SK-N-SH (cell line): ENCODE results near the gene SCG2. TPM values are rescaled to one million over a fixed set of nuclear protein-coding genes. Genes with fewer than 3 reads are reported as not detected.

Experiments
- CTCF ChIA-PET: fragments of 300-600, 350-600 bp; formaldehyde crosslinking; extraction: SDS; loops from one replicate; lab custom pipeline; 2021; lab: Yijun Ruan, JAX
- POLR2A ChIA-PET: fragments of 350-600 bp; sonication (Branson Sonifier 250); formaldehyde crosslinking; extraction: SDS; loops from one replicate; lab custom pipeline; 2020; ENCODE audit warnings: antibody characterized with exemption, inconsistent platforms; lab: Yijun Ruan, JAX
- DNase-seq: peaks from one replicate; pipeline ENCODE4 v3.0.0; 2012
- H2AFZ ChIP-seq: fragments of 200-600 bp; sonication (generic); 2 replicates; pipeline ENCODE4 v1.8.1; 2016; ENCODE audit warnings: antibody characterized with exemption, mild to moderate bottlenecking, low read depth
- H3F3A ChIP-seq: fragments of 200-600 bp; sonication (generic); replicated peaks from 2 replicates; pipeline ENCODE3; 2016; ENCODE audit warnings: antibody characterized with exemption, mild to moderate bottlenecking; ENCODE audit not compliant: insufficient read depth
- H3K27ac ChIP-seq, 2 experiments: fragments of 200-500 bp in 1 of 2; fragments of 200-600 bp in 1 of 2; sonication (Bioruptor generic) in 1 of 2; sonication (generic), shearing (Covaris generic) in 1 of 2; 2 replicates each; pipeline versions ENCODE4 v1.5.1 to v1.6.1; 2014 to 2016; ENCODE audit warnings: low read depth in 2 of 2, inconsistent platforms in 1 of 2, low read length in 1 of 2, mild to moderate bottlenecking in 1 of 2, mixed read lengths in 1 of 2
- H3K27me3 ChIP-seq: fragments of 200-600 bp; sonication (generic), shearing (Covaris generic); 2 replicates; pipeline ENCODE4 v1.6.1; 2016; ENCODE audit warnings: mixed run types; ENCODE audit not compliant: insufficient read depth
- H3K36me3 ChIP-seq, 2 experiments: fragments of 200-500 bp in 1 of 2; fragments of 200-600 bp in 1 of 2; sonication (Bioruptor generic) in 1 of 2; sonication (generic) in 1 of 2; replicated peaks in 1 of 2; 2 replicates each; pipeline versions ENCODE3 to v1.5.1; 2014 to 2016; ENCODE audit warnings: low read length in 1 of 2, mild to moderate bottlenecking in 1 of 2; ENCODE audit not compliant: insufficient read depth in 2 of 2, control insufficient read depth in 1 of 2
- H3K4me1 ChIP-seq, 2 experiments: fragments of 200-500 bp in 1 of 2; fragments of 200-600 bp in 1 of 2; sonication (Bioruptor generic) in 1 of 2; sonication (generic), shearing (Covaris generic) in 1 of 2; 2 replicates each; pipeline versions ENCODE4 v1.5.1 to v1.6.1; 2014 to 2016; ENCODE audit warnings: low read depth in 1 of 2, low read length in 1 of 2, mixed run types in 1 of 2; ENCODE audit not compliant: insufficient read depth in 2 of 2, control insufficient read depth in 1 of 2
- H3K4me2 ChIP-seq: fragments of 200-600 bp; sonication (generic), shearing (Covaris generic); 2 replicates; pipeline ENCODE4 v1.6.1; 2017; ENCODE audit warnings: mixed run types
- H3K4me3 ChIP-seq, 2 experiments: fragments of 200-500 bp in 1 of 2; fragments of 200-600 bp in 1 of 2; sonication (Bioruptor generic) in 1 of 2; sonication (generic), shearing (Covaris generic) in 1 of 2; 2 replicates each; pipeline versions ENCODE4 v1.5.1 to v1.8.1; 2014 to 2016; ENCODE audit warnings: low read depth in 2 of 2, inconsistent platforms in 1 of 2, low read length in 1 of 2, mild to moderate bottlenecking in 1 of 2, mixed read lengths in 1 of 2, moderate library complexity in 1 of 2
- H3K79me2 ChIP-seq: fragments of 200-600 bp; sonication (generic); 2 replicates; pipeline ENCODE4 v1.8.1; 2017; ENCODE audit warnings: mild to moderate bottlenecking; ENCODE audit not compliant: insufficient read depth
- H3K9ac ChIP-seq: fragments of 200-600 bp; sonication (generic); 2 replicates; pipeline ENCODE4 v1.6.1; 2017; ENCODE audit warnings: mixed run types
- H3K9me2 ChIP-seq: fragments of 200-600 bp; sonication (generic); 2 replicates; pipeline ENCODE4 v1.6.1; 2017; ENCODE audit warnings: mixed run types
- H3K9me3 ChIP-seq: fragments of 200-600 bp; sonication (generic); 2 replicates; pipeline ENCODE4 v1.6.1; 2017; ENCODE audit warnings: mixed run types, mild to moderate bottlenecking, moderate library complexity
- H4K20me1 ChIP-seq: fragments of 200-600 bp; sonication (generic); 2 replicates; pipeline ENCODE4 v1.6.1; 2017; ENCODE audit warnings: mild to moderate bottlenecking, mixed run types; ENCODE audit not compliant: insufficient read depth
- ELF1 ChIP-seq: IDR thresholded peaks from 2 replicates; pipeline ENCODE4 v1.4.0; 2012
- FOSL2 ChIP-seq: IDR thresholded peaks from 2 replicates; pipeline ENCODE4 v1.4.0; 2012; ENCODE audit warnings: low read depth, mild to moderate bottlenecking, moderate library complexity, borderline replicate concordance
- FOXM1 ChIP-seq: IDR thresholded peaks from 2 replicates; pipeline ENCODE4 v1.4.0; 2012; ENCODE audit warnings: low read depth, mild to moderate bottlenecking
- GABPA ChIP-seq: IDR thresholded peaks from 2 replicates; pipeline ENCODE4 v1.4.0; 2012; ENCODE audit warnings: low read depth, mild to moderate bottlenecking
- JUND ChIP-seq: IDR thresholded peaks from 2 replicates; pipeline ENCODE4 v1.4.0; 2012
- MEF2A ChIP-seq: IDR thresholded peaks from 2 replicates; pipeline ENCODE4 v1.4.0; 2012; ENCODE audit warnings: low read depth, borderline replicate concordance
- MXI1 ChIP-seq: IDR thresholded peaks from 2 replicates; pipeline ENCODE4 v1.6.1; 2012; ENCODE audit warnings: mild to moderate bottlenecking, low read depth, low read length, improper control_type of control experiment
- NFIC ChIP-seq: IDR thresholded peaks from 2 replicates; pipeline ENCODE4 v1.4.0; 2012; ENCODE audit warnings: borderline replicate concordance
- NRF1 ChIP-seq: IDR thresholded peaks from 2 replicates; pipeline ENCODE4 v1.6.1; 2012; ENCODE audit warnings: low read depth, mild to moderate bottlenecking, low read length
- RAD21 ChIP-seq: IDR thresholded peaks from 2 replicates; pipeline ENCODE4 v1.6.1; 2012; ENCODE audit warnings: mild to moderate bottlenecking, low read length
- REST ChIP-seq: IDR thresholded peaks from 2 replicates; pipeline ENCODE4 v1.6.1; 2012; ENCODE audit warnings: mild to moderate bottlenecking, low read depth, low read length, moderate library complexity
- RFX5 ChIP-seq: IDR thresholded peaks from 2 replicates; pipeline ENCODE4 v1.6.1; 2012; ENCODE audit warnings: mild to moderate bottlenecking, improper control_type of control experiment, low read length
- RXRA ChIP-seq: IDR thresholded peaks from 2 replicates; pipeline ENCODE4 v1.4.0; 2012; ENCODE audit warnings: low read depth, mild to moderate bottlenecking, borderline replicate concordance
- SIN3A ChIP-seq: IDR thresholded peaks from 2 replicates; pipeline ENCODE4 v1.6.1; 2012; ENCODE audit warnings: low read depth, mild to moderate bottlenecking, low read length, moderate library complexity, borderline replicate concordance
- SMC3 ChIP-seq: IDR thresholded peaks from 2 replicates; pipeline ENCODE4 v1.6.1; 2012; ENCODE audit warnings: low read depth, low read length, improper control_type of control experiment
- TAF1 ChIP-seq: IDR thresholded peaks from 2 replicates; pipeline ENCODE4 v1.6.1; 2012; ENCODE audit warnings: low read depth, mild to moderate bottlenecking, low read length, moderate library complexity, borderline replicate concordance
- WGBS: methylation state at CpG from one replicate; pipeline ENCODE4 v1.1.6; 2017; ENCODE audit warnings: low lambda C conversion rate; 5-methylcytosine and 5-hydroxymethylcytosine counted together
- polyA plus RNA-seq, 3 experiments: library from polyadenylated mRNA; depleted of rRNA; stranded (reverse); fragments of >200 nt; gene quantifications; 2 replicates each; pipeline ENCODE4 v1.2.3, GENCODE V29; 2012
- TF ChIP-seq, protein P1 (sequence below): fragments of 150-350 bp; IDR thresholded peaks from 2 replicates; pipeline ENCODE4 v1.6.1; 2016; ENCODE audit warnings: mild to moderate bottlenecking, low read depth, low read length
- TF ChIP-seq, protein P2 (sequence below): IDR thresholded peaks from 2 replicates; pipeline ENCODE4 v1.4.0; 2012; ENCODE audit warnings: low read depth, borderline replicate concordance

The SCG2 gene
- polyA plus RNA-seq, 1 of the 3 experiments (the other 2 are of a cell fraction), result 373 TPM

GRCh38 chr2:223643309-223643708 lies 41.1 kb upstream of the SCG2 start:
- ChIA-PET CTCF (interaction anchor here (1.1 to 2.2 kb wide), 2 partner anchors 30 to 155 kb away, joined by 3 to 5 read pairs; no protein-coding TSS in a partner anchor), POLR2A (no interaction called here)
- Histone ChIP-seq H2AFZ (no peak overlapping the region), H3K9me3 (no peaks in the 10 kb centered on the region; the same call in 1 of the 2 replicates), H4K20me1 (no peaks in the 10 kb centered on the region), H3K36me3 (no peaks in the 10 kb centered on the region), H3K79me2 (no peaks in the 10 kb centered on the region), H3K4me2 (no peak overlapping the region), H3K27me3 (no peaks in the 10 kb centered on the region), H3F3A (no peaks in the 10 kb centered on the region), H3K27ac (no peak overlapping the region), H3K4me1 (peaks cover 2 to 6% of the 10 kb centered on the region in 2 experiments; a peak in 2 of 4 replicates), H3K9ac (no peak overlapping the region), H3K4me3 (no peak overlapping the region), H3K9me2 (no peaks in the 10 kb centered on the region)
- DNase-seq, result no peak
- no peak for TF ChIP-seq FOSL2
- TF ChIP-seq, protein P1, sequence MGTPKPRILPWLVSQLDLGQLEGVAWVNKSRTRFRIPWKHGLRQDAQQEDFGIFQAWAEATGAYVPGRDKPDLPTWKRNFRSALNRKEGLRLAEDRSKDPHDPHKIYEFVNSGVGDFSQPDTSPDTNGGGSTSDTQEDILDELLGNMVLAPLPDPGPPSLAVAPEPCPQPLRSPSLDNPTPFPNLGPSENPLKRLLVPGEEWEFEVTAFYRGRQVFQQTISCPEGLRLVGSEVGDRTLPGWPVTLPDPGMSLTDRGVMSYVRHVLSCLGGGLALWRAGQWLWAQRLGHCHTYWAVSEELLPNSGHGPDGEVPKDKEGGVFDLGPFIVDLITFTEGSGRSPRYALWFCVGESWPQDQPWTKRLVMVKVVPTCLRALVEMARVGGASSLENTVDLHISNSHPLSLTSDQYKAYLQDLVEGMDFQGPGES, result no peak
- TF ChIP-seq, protein P2, sequence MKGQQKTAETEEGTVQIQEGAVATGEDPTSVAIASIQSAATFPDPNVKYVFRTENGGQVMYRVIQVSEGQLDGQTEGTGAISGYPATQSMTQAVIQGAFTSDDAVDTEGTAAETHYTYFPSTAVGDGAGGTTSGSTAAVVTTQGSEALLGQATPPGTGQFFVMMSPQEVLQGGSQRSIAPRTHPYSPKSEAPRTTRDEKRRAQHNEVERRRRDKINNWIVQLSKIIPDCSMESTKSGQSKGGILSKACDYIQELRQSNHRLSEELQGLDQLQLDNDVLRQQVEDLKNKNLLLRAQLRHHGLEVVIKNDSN, result no peak
- TF ChIP-seq RXRA, result no peak
- no peak for TF ChIP-seq RAD21
- no peak for TF ChIP-seq TAF1
- 80% methylated on average over 4 of the region's 4 CpGs for WGBS

DNA sequence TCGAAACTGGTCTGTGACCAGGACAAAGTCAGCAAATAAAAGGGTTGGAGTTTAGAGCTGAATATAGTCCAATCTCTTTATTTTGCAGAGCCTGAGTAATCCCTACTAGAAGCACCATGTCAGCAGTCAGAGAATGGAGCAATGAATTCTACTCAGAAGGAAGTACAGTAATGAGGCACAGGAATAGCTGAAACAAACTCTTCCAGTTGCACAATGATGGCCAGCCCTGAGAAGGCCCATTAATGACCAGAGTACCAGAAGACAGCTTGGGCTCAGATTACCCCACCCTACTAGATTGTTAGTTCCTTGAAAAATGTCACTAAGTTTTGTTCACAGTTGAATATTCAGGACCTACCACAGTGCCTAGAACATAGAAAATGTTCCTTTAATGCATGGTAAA lies 40.3 kb upstream of the SCG2 start:
- no peak for DNase-seq
- Histone ChIP-seq H3F3A (no peaks in the 10 kb centered on the region), H3K9me3 (no peaks in the 10 kb centered on the region; the same call in 1 of the 2 replicates), H3K27ac (no peak overlapping the region), H3K9ac (no peak overlapping the region), H3K9me2 (no peaks in the 10 kb centered on the region), H2AFZ (no peak overlapping the region), H3K4me2 (no peak overlapping the region), H3K4me1 (peaks cover 2 to 6% of the 10 kb centered on the region in 2 experiments; a peak in 2 of 4 replicates)
- WGBS, result 100% methylated on average over 1 of the region's 1 CpG
- CTCF ChIA-PET, result no interaction called here
- TF ChIP-seq SIN3A, result no peak
- TF ChIP-seq, protein P2, result no peak
- TF ChIP-seq NRF1, result no peak
- TF ChIP-seq NFIC, result no peak
- no peak for TF ChIP-seq MXI1
- no peak for TF ChIP-seq MEF2A
- no peak for TF ChIP-seq RAD21
- no peak for TF ChIP-seq GABPA
- TF ChIP-seq RFX5, result no peak
- no peak for TF ChIP-seq ELF1
- TF ChIP-seq REST, result no peak
- no peak for TF ChIP-seq FOXM1
- TF ChIP-seq SMC3, result no peak
- no peak for TF ChIP-seq JUND
- TF ChIP-seq, all 33 proteins: peak for 0
- H4K20me1 ChIP-seq, result no peaks in the 10 kb centered on the region
- no peak overlapping the region for H3K4me3 ChIP-seq
- H3K36me3 ChIP-seq, result no peaks in the 10 kb centered on the region
- no peaks in the 10 kb centered on the region for H3K79me2 ChIP-seq
- POLR2A ChIA-PET, result no interaction called here
- no peaks in the 10 kb centered on the region for H3K27me3 ChIP-seq
